HG03175 (cell line): ENCODE results near the gene PIAS4.
A peak's percentile ranks its signal among the peaks of the same experiment; 100 is the strongest.

Source experiments
- ATAC-seq: cut with Tn5 transposase; IDR thresholded peaks from one replicate; pipeline ENCODE4 v1.9.1; 2021; ENCODE audit warnings: mild to moderate bottlenecking, moderate library complexity; ENCODE audit not compliant: unreplicated experiment

The PIAS4 gene

GRCh38 chr19:4054441-4055208 is 47.1 kb downstream of the PIAS4 start:
- no peak for ATAC-seq

GRCh38 chr19:4055209-4055552 is 47.6 kb downstream of the PIAS4 start:
- ATAC-seq: no peak

GRCh38 chr19:4057931-4058692 is 50.6 kb downstream of the PIAS4 start:
- no peak for ATAC-seq

GRCh38 chr19:4058693-4059452 is 51.3 kb downstream of the PIAS4 start:
- ATAC-seq: no peak

GRCh38 chr19:4059453-4059871 is 51.9 kb downstream of the PIAS4 start:
- peak; percentile 7 for ATAC-seq

- ATAC-seq: peak; percentile 40
Observed at GRCh38 chr19:4059891-4060620, 52.5 kb downstream of the PIAS4 start.

GRCh38 chr19:4060621-4061177 is 53.2 kb downstream of the PIAS4 start:
- ATAC-seq: no peak

GRCh38 chr19:4061178-4061682 is 53.7 kb downstream of the PIAS4 start:
- no peak for ATAC-seq

- no peak for ATAC-seq
Observed at GRCh38 chr19:4061683-4062418, 54.3 kb downstream of the PIAS4 start.

- no peak for ATAC-seq
Observed at GRCh38 chr19:4062419-4063368, 55.2 kb downstream of the PIAS4 start.

- ATAC-seq: no peak
Observed at GRCh38 chr19:4063369-4064148, 56.0 kb downstream of the PIAS4 start.

- ATAC-seq: no peak
Observed at GRCh38 chr19:4064149-4064495, 56.6 kb downstream of the PIAS4 start.

GRCh38 chr19:4064496-4065260 is 57.1 kb downstream of the PIAS4 start:
- peak; percentile 8 for ATAC-seq

GRCh38 chr19:4065430-4066175 is 58.1 kb downstream of the PIAS4 start:
- peak; percentile 61 for ATAC-seq

GRCh38 chr19:4066176-4066606 is 58.7 kb downstream of the PIAS4 start:
- no peak for ATAC-seq

- peak; percentile 23 for ATAC-seq
Observed at GRCh38 chr19:4066682-4067395, 59.3 kb downstream of the PIAS4 start, which contains the start of gene ZBTB7A. Gene ZBTB7A, minus strand, starts transcription at chr19:4066899. Its CDS starts 11,667 bp downstream, at chr19:4055232.
